ENCODE data around the gene ITGAX.

The ITGAX gene

DNA sequence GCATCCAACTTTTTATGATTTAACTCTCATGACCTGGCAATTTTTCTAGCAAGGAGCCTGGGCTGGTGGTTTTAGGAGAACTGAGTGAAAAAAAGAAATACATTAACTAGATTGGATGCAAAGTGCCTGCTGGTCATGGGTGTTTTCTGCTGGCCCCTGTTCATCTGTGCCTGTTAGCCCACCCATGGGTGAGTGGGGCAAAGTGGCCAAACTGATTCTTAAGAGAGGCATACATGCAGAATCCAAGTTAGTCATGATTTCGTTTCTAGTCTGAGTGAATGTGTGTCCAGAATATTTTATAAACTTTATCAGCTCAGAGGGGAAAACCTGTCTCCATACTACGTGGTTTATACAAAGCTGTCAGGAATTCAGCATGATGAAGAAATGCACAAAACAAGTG is 33.6 kb downstream of the ITGAX start:
- Histone ChIP-seq H3K4me3 (replicated peaks; ENCODE audit: insufficient read depth, low read length) (no peak overlapping the region), H3K27me3 (ENCODE audit: insufficient read depth, poor library complexity, severe bottlenecking) (no peaks in the 10 kb centered on the region), H3K27ac (replicated peaks) (no peak overlapping the region)
- DNase-seq (ENCODE audit: low read depth in 1 of 2, low spot score in 1 of 2), result no peak
- TF ChIP-seq, protein P1, sequence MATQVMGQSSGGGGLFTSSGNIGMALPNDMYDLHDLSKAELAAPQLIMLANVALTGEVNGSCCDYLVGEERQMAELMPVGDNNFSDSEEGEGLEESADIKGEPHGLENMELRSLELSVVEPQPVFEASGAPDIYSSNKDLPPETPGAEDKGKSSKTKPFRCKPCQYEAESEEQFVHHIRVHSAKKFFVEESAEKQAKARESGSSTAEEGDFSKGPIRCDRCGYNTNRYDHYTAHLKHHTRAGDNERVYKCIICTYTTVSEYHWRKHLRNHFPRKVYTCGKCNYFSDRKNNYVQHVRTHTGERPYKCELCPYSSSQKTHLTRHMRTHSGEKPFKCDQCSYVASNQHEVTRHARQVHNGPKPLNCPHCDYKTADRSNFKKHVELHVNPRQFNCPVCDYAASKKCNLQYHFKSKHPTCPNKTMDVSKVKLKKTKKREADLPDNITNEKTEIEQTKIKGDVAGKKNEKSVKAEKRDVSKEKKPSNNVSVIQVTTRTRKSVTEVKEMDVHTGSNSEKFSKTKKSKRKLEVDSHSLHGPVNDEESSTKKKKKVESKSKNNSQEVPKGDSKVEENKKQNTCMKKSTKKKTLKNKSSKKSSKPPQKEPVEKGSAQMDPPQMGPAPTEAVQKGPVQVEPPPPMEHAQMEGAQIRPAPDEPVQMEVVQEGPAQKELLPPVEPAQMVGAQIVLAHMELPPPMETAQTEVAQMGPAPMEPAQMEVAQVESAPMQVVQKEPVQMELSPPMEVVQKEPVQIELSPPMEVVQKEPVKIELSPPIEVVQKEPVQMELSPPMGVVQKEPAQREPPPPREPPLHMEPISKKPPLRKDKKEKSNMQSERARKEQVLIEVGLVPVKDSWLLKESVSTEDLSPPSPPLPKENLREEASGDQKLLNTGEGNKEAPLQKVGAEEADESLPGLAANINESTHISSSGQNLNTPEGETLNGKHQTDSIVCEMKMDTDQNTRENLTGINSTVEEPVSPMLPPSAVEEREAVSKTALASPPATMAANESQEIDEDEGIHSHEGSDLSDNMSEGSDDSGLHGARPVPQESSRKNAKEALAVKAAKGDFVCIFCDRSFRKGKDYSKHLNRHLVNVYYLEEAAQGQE (IDR thresholded peaks at IDR 0.05; ENCODE audit: insufficient replicate concordance, low read depth), result no peak
- no peak for TF ChIP-seq POLR2AphosphoS5 (IDR thresholded peaks at IDR 0.05; ENCODE audit: low read depth)
- TF ChIP-seq, protein P2, sequence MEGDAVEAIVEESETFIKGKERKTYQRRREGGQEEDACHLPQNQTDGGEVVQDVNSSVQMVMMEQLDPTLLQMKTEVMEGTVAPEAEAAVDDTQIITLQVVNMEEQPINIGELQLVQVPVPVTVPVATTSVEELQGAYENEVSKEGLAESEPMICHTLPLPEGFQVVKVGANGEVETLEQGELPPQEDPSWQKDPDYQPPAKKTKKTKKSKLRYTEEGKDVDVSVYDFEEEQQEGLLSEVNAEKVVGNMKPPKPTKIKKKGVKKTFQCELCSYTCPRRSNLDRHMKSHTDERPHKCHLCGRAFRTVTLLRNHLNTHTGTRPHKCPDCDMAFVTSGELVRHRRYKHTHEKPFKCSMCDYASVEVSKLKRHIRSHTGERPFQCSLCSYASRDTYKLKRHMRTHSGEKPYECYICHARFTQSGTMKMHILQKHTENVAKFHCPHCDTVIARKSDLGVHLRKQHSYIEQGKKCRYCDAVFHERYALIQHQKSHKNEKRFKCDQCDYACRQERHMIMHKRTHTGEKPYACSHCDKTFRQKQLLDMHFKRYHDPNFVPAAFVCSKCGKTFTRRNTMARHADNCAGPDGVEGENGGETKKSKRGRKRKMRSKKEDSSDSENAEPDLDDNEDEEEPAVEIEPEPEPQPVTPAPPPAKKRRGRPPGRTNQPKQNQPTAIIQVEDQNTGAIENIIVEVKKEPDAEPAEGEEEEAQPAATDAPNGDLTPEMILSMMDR (IDR thresholded peaks at IDR 0.05; ENCODE audit: insufficient read depth, low read length), result no peak
- TF ChIP-seq GABPA (IDR thresholded peaks at IDR 0.05; ENCODE audit: low read depth), result no peak
- TF ChIP-seq SPI1 (IDR thresholded peaks at IDR 0.05; ENCODE audit: borderline replicate concordance, low read depth), result no peak

DNA sequence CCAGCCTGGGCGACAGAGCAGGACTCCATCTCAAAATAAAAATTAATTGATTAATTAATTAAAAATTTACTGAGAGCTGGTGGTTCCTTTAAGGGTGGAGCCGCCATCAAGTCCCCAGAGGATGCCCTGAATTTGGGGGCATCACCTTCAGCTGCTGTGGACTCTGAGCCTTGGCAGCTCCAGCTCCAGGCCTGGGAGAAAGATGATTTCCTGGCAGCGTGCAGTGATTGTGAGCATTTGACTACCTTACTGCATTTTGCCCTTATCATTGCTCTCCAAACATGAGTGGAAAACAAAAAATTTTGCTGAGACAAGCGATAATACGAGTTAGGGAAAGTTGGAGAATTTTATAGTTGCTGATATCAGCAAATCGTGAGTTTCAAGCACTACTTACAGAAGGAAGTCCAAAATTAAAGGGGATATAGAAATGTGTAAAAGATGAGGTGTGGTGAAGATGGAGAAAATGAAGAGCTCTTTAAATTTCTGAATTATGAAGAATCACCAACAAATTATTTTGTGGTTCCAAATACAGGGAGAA is 35.6 kb downstream of the ITGAX start:
- no peak for DNase-seq (ENCODE audit: low read depth in 1 of 2, low spot score in 1 of 2)
- no peak overlapping the region for H3K4me3 ChIP-seq (replicated peaks; ENCODE audit: insufficient read depth, low read length)
- no peak overlapping the region for H3K27ac ChIP-seq (replicated peaks)
- TF ChIP-seq POLR2AphosphoS5 (IDR thresholded peaks at IDR 0.05; ENCODE audit: low read depth) (no peak), GABPA (IDR thresholded peaks at IDR 0.05; ENCODE audit: low read depth) (no peak), SPI1 (IDR thresholded peaks at IDR 0.05; ENCODE audit: borderline replicate concordance, low read depth) (no peak)
- TF ChIP-seq, protein P2 (IDR thresholded peaks at IDR 0.05; ENCODE audit: insufficient read depth, low read length), result no peak
- TF ChIP-seq, protein P1 (IDR thresholded peaks at IDR 0.05; ENCODE audit: insufficient replicate concordance, low read depth), result no peak
- H3K27me3 ChIP-seq (ENCODE audit: insufficient read depth, poor library complexity, severe bottlenecking), result no peaks in the 10 kb centered on the region

DNA sequence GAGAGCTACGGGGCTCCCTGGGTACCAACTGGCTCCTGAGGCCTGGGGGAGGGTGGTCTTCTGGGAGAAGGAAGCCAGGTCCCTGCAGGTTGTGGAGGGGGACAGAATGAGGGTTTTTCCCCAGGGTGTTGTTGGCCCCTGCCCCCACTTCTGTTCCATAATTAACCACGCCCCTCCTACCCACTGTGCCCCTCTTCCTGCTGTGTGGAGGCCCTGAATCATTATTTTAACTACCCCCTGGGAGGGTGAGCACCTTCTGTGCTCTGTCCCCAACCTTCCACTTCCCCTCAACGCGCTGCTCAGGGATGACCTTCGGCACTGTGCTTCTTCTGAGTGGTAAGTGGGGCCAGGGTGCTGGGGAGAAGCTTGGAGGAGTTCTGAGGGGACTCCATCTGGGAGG is 38.1 kb downstream of the ITGAX start, which contains the start of gene ITGAD:
Gene ITGAD, plus strand, starts transcription at position 280 of the 400 bp plus-strand sequence. Its CDS starts 26 bp downstream, at position 306.
- DNase-seq (ENCODE audit: low read depth in 1 of 2, low spot score in 1 of 2), result no peak
- H3K27me3 ChIP-seq (ENCODE audit: insufficient read depth, poor library complexity, severe bottlenecking), result no peaks in the 10 kb centered on the region
- TF ChIP-seq GABPA (IDR thresholded peaks at IDR 0.05; ENCODE audit: low read depth), result no peak
- no peak for TF ChIP-seq SPI1 (IDR thresholded peaks at IDR 0.05; ENCODE audit: borderline replicate concordance, low read depth)
- TF ChIP-seq, protein P1 (IDR thresholded peaks at IDR 0.05; ENCODE audit: insufficient replicate concordance, low read depth), result no peak
- TF ChIP-seq, protein P2 (IDR thresholded peaks at IDR 0.05; ENCODE audit: insufficient read depth, low read length), result no peak
- TF ChIP-seq POLR2AphosphoS5 (IDR thresholded peaks at IDR 0.05; ENCODE audit: low read depth), result no peak
- H3K4me3 ChIP-seq (replicated peaks; ENCODE audit: insufficient read depth, low read length), result no peak within 1 kb of the TSS
- H3K27ac ChIP-seq (replicated peaks), result no peak within 1 kb of the TSS
